ENCODE data around the gene SLC6A13.
"Not testable (repeated sequence)": the region's sequence is repeated elsewhere in the genome, so short reads cannot be mapped to it uniquely, and the experiment has no call there.

SLC6A13 gene

GRCh38 chr12:262817-263216 is at the start of gene SLC6A13:
TSS of gene SLC6A13 (minus strand) at chr12:262836. CDS start at chr12:260052, 2,784 bp downstream.
- H3K27ac Mint-ChIP-seq: peak within 1 kb of the TSS in 1 of 2 donors; percentile 68
- H3K4me3 Mint-ChIP-seq: no peak within 1 kb of the TSS
- ATAC-seq (no peak), DNase-seq (no peak)
- no peaks in the 10 kb centered on the region for H3K9me3 Mint-ChIP-seq
- peaks cover 9% of the 10 kb centered on the region for H3K27me3 Mint-ChIP-seq
- peaks cover 17% of the 10 kb centered on the region for H3K4me1 Mint-ChIP-seq

GRCh38 chr12:308511-308910 is 45.9 kb upstream of the SLC6A13 start:
- DNase-seq: no peak
- H3K4me3 Mint-ChIP-seq: no peak overlapping the region
- no peaks in the 10 kb centered on the region for H3K27me3 Mint-ChIP-seq
- no peaks in the 10 kb centered on the region for H3K9me3 Mint-ChIP-seq
- no peak for ATAC-seq
- no peaks in the 10 kb centered on the region for H3K4me1 Mint-ChIP-seq
- H3K27ac Mint-ChIP-seq: no peak overlapping the region

- H3K27me3 Mint-ChIP-seq: no peaks in the 10 kb centered on the region
- DNase-seq (no peak), ATAC-seq (no peak)
- H3K27ac Mint-ChIP-seq: peak overlapping the region in 1 of 2 donors; percentile 54
- peaks cover 5 to 9% of the 10 kb centered on the region in 2 donors for H3K9me3 Mint-ChIP-seq
- peaks cover 9% of the 10 kb centered on the region for H3K4me1 Mint-ChIP-seq
- no peak overlapping the region for H3K4me3 Mint-ChIP-seq
Measured at GRCh38 chr12:307406-307805, 44.8 kb upstream of the SLC6A13 start.

- Mint-ChIP-seq H3K4me3 (no peak overlapping the region), H3K4me1 (peaks cover 33% of the 10 kb centered on the region), H3K27me3 (no peaks in the 10 kb centered on the region)
Measured at GRCh38 chr12:304805-305204, 42.2 kb upstream of the SLC6A13 start.

GRCh38 chr12:302766-303165 is 40.1 kb upstream of the SLC6A13 start:
- H3K27me3 Mint-ChIP-seq, H3K4me3 Mint-ChIP-seq, H3K27ac Mint-ChIP-seq, DNase-seq, ATAC-seq: not testable (repeated sequence)
- Mint-ChIP-seq H3K9me3 (peaks cover 26 to 38% of the 10 kb centered on the region in 2 donors), H3K4me1 (peaks cover 43% of the 10 kb centered on the region)

More at GRCh38 chr12:304805-305204, 42.2 kb upstream of the SLC6A13 start:
- no peak for DNase-seq
- peaks cover 14 to 26% of the 10 kb centered on the region in 2 donors for H3K9me3 Mint-ChIP-seq
- no peak overlapping the region for H3K27ac Mint-ChIP-seq
- ATAC-seq: no peak

GRCh38 chr12:300166-300565 is 37.5 kb upstream of the SLC6A13 start:
- not testable (repeated sequence) for H3K27me3 Mint-ChIP-seq, ATAC-seq, DNase-seq
- H3K4me1 Mint-ChIP-seq: peaks cover 43% of the 10 kb centered on the region
- H3K9me3 Mint-ChIP-seq: peaks cover 26 to 38% of the 10 kb centered on the region in 2 donors
- H3K4me3 Mint-ChIP-seq: peak overlapping the region; percentile 24 to 69
- peak overlapping the region in 1 of 2 donors; percentile 96 for H3K27ac Mint-ChIP-seq

GRCh38 chr12:299511-299910 is 36.9 kb upstream of the SLC6A13 start:
- H3K27me3 Mint-ChIP-seq, DNase-seq, ATAC-seq: not testable (repeated sequence)
- peaks cover 43% of the 10 kb centered on the region for H3K4me1 Mint-ChIP-seq
- H3K9me3 Mint-ChIP-seq: peaks cover 26 to 38% of the 10 kb centered on the region in 2 donors
- peak overlapping the region in 1 of 2 donors; percentile 25 for H3K4me3 Mint-ChIP-seq
- H3K27ac Mint-ChIP-seq: peak overlapping the region in 1 of 2 donors; percentile 96

- not testable (repeated sequence) for H3K27ac Mint-ChIP-seq, DNase-seq, ATAC-seq, H3K27me3 Mint-ChIP-seq, H3K4me3 Mint-ChIP-seq
- Mint-ChIP-seq H3K9me3 (peaks cover 26 to 36% of the 10 kb centered on the region in 2 donors), H3K4me1 (peaks cover 41% of the 10 kb centered on the region)
Measured at GRCh38 chr12:298059-298458, 35.4 kb upstream of the SLC6A13 start.

GRCh38 chr12:295132-295531 is 32.5 kb upstream of the SLC6A13 start:
- Mint-ChIP-seq H3K9me3 (peaks cover 14 to 15% of the 10 kb centered on the region in 2 donors), H3K4me3 (no peak overlapping the region), H3K27ac (no peak overlapping the region), H3K4me1 (peaks cover 19% of the 10 kb centered on the region), H3K27me3 (no peaks in the 10 kb centered on the region)
- no peak for ATAC-seq
- DNase-seq: no peak

GRCh38 chr12:293199-293598 is 30.6 kb upstream of the SLC6A13 start:
- Mint-ChIP-seq H3K27me3 (no peaks in the 10 kb centered on the region), H3K4me3 (no peak overlapping the region), H3K4me1 (peaks cover 6% of the 10 kb centered on the region), H3K27ac (peak overlapping the region; percentile 52 to 61), H3K9me3 (no peaks in the 10 kb centered on the region)
- DNase-seq (no peak), ATAC-seq (no peak)

GRCh38 chr12:292186-292585 is 29.6 kb upstream of the SLC6A13 start:
- no peaks in the 10 kb centered on the region for H3K27me3 Mint-ChIP-seq
- no peaks in the 10 kb centered on the region for H3K9me3 Mint-ChIP-seq
- peaks cover 15% of the 10 kb centered on the region for H3K4me1 Mint-ChIP-seq
- H3K4me3 Mint-ChIP-seq: no peak overlapping the region
- ATAC-seq (no peak), DNase-seq (no peak)
- H3K27ac Mint-ChIP-seq: peak overlapping the region; percentile 42 to 96

- peak; percentile 86 for ATAC-seq
- peaks cover 24% of the 10 kb centered on the region for H3K4me1 Mint-ChIP-seq
- H3K27ac Mint-ChIP-seq: peak overlapping the region in 1 of 2 donors; percentile 96
- H3K4me3 Mint-ChIP-seq: peak overlapping the region in 1 of 2 donors; percentile 36
- H3K9me3 Mint-ChIP-seq: no peaks in the 10 kb centered on the region
- peak in 1 of 2 donors; percentile 19 for DNase-seq
- H3K27me3 Mint-ChIP-seq: no peaks in the 10 kb centered on the region
Measured at GRCh38 chr12:291153-291723, 28.6 kb upstream of the SLC6A13 start.

GRCh38 chr12:288687-289086 is 26.1 kb upstream of the SLC6A13 start:
- Mint-ChIP-seq H3K9me3 (no peaks in the 10 kb centered on the region), H3K27ac (no peak overlapping the region), H3K4me3 (no peak overlapping the region), H3K4me1 (peaks cover 27% of the 10 kb centered on the region), H3K27me3 (no peaks in the 10 kb centered on the region)
- ATAC-seq (no peak), DNase-seq (no peak)

GRCh38 chr12:286531-287300 is 24.1 kb upstream of the SLC6A13 start:
- peak overlapping the region in 1 of 2 donors; percentile 93 for H3K27ac Mint-ChIP-seq
- no peak for DNase-seq
- H3K4me1 Mint-ChIP-seq: peaks cover 27% of the 10 kb centered on the region
- H3K27me3 Mint-ChIP-seq: no peaks in the 10 kb centered on the region
- no peaks in the 10 kb centered on the region for H3K9me3 Mint-ChIP-seq
- peak; percentile 84 for ATAC-seq
- peak overlapping the region in 1 of 2 donors; percentile 43 for H3K4me3 Mint-ChIP-seq

GRCh38 chr12:278046-278445 is 15.4 kb upstream of the SLC6A13 start:
- Mint-ChIP-seq H3K27ac (no peak overlapping the region), H3K4me3 (no peak overlapping the region), H3K4me1 (no peaks in the 10 kb centered on the region), H3K27me3 (no peaks in the 10 kb centered on the region), H3K9me3 (no peaks in the 10 kb centered on the region)
- ATAC-seq (no peak), DNase-seq (no peak)

- no peaks in the 10 kb centered on the region for H3K27me3 Mint-ChIP-seq
- DNase-seq: no peak
- no peaks in the 10 kb centered on the region for H3K4me1 Mint-ChIP-seq
- no peak for ATAC-seq
- no peak overlapping the region for H3K27ac Mint-ChIP-seq
- no peaks in the 10 kb centered on the region for H3K9me3 Mint-ChIP-seq
- H3K4me3 Mint-ChIP-seq: no peak overlapping the region
Measured at GRCh38 chr12:275812-276211, 13.2 kb upstream of the SLC6A13 start.

All from stimulated activated naive CD8-positive, alpha-beta T cell treated with anti-CD3 and anti-CD28 coated beads, Interleukin-15, amount 100 ng/mL, for 72 hours (primary cell).